CD14-positive monocyte (primary cell): ENCODE data around the gene ETV1. TPM values are rescaled to one million over a fixed set of nuclear protein-coding genes. Genes with fewer than 3 reads are reported as not detected.

ENCODE experiments used
- DNase-seq, 3 donors: peaks; one replicate each; pipeline ENCODE4 v3.0.0-alpha.2; 2011 to 2022
- H2AFZ ChIP-seq: 2 replicates; pipeline ENCODE4 v1.6.0; 2012; ENCODE audit warnings: mild to moderate bottlenecking, low read depth, low read length, inconsistent platforms; ENCODE audit not compliant: insufficient read depth, poor library complexity, severe bottlenecking
- H3K27ac ChIP-seq, 2 donors: 1 replicate in 1 of 2; 2 replicates in 1 of 2; pipeline ENCODE4 v1.5.1; 2012 to 2013; ENCODE audit warnings: low read length in 2 of 2, control low read depth in 1 of 2, inconsistent platforms in 1 of 2, low read depth in 1 of 2, mild to moderate bottlenecking in 1 of 2
- H3K27me3 ChIP-seq, 2 donors: one replicate each; pipeline versions ENCODE4 v1.6.0 to v1.6.1; 2011 to 2013; ENCODE audit warnings: low read length in 2 of 2; ENCODE audit not compliant: control insufficient read depth in 2 of 2, insufficient read depth in 2 of 2
- H3K36me3 ChIP-seq, 2 donors: replicated peaks in 1 of 2; 1 replicate in 1 of 2; 2 replicates in 1 of 2; pipeline versions ENCODE4 v1.5.1 to v1.6.1; 2012 to 2013; ENCODE audit warnings: low read length in 2 of 2, control low read depth in 1 of 2, inconsistent platforms in 1 of 2, mild to moderate bottlenecking in 1 of 2; ENCODE audit not compliant: insufficient read depth in 2 of 2, control insufficient read depth in 1 of 2
- H3K4me1 ChIP-seq, 2 donors: 1 replicate in 1 of 2; 2 replicates in 1 of 2; pipeline versions ENCODE4 v1.5.1 to v1.6.1; 2012 to 2013; ENCODE audit warnings: low read length in 2 of 2, control low read depth in 1 of 2, inconsistent platforms in 1 of 2, mild to moderate bottlenecking in 1 of 2, moderate library complexity in 1 of 2; ENCODE audit not compliant: insufficient read depth in 2 of 2, control insufficient read depth in 1 of 2
- H3K4me2 ChIP-seq: replicated peaks from 2 replicates; pipeline ENCODE3; 2012; ENCODE audit warnings: low read length, moderate library complexity, mild to moderate bottlenecking; ENCODE audit not compliant: poor library complexity, severe bottlenecking; ENCODE audit errors: extremely low read depth
- H3K4me3 ChIP-seq, 3 experiments: fragments of 200-600 bp in 1 of 3; sonication (generic) in 1 of 3; replicated peaks in 1 of 3; 1 replicate in 2 of 3; 2 replicates in 1 of 3; pipeline ENCODE4 v1.5.1; 2011 to 2013; ENCODE audit warnings: low read length in 3 of 3, mild to moderate bottlenecking in 3 of 3, control low read depth in 2 of 3, low read depth in 2 of 3, inconsistent platforms in 1 of 3, moderate library complexity in 1 of 3
- H3K79me2 ChIP-seq: 2 replicates; pipeline ENCODE4 v1.6.0; 2012; ENCODE audit warnings: mild to moderate bottlenecking, control low read depth, inconsistent platforms, low read length, moderate library complexity; ENCODE audit not compliant: insufficient read depth
- H3K9ac ChIP-seq: 2 replicates; pipeline ENCODE4 v1.6.0; 2017; ENCODE audit warnings: low read length, mild to moderate bottlenecking; ENCODE audit not compliant: insufficient read depth, poor library complexity, severe bottlenecking
- H3K9me3 ChIP-seq, 2 donors: replicated peaks in 1 of 2; 1 replicate in 1 of 2; 2 replicates in 1 of 2; pipeline versions ENCODE4 v1.5.1 to v1.6.1; 2012 to 2013; ENCODE audit warnings: low read length in 2 of 2, control low read depth in 1 of 2; ENCODE audit not compliant: control insufficient read depth in 1 of 2, insufficient read depth in 1 of 2
- H4K20me1 ChIP-seq: 2 replicates; pipeline ENCODE4 v1.6.0; 2012; ENCODE audit warnings: mild to moderate bottlenecking, low read length, control low read depth, moderate library complexity; ENCODE audit not compliant: insufficient read depth
- H3K27ac Mint-ChIP-seq, 7 donors: one replicate each; pipeline ENCODE4 v1.8.0; 2020; ENCODE audit warnings: mild to moderate bottlenecking in 7 of 7, mixed read lengths in 7 of 7, moderate library complexity in 6 of 7, inconsistent platforms in 2 of 7
- H3K27me3 Mint-ChIP-seq, 3 donors: one replicate each; pipeline ENCODE4 v1.8.0; 2021 to 2022; ENCODE audit warnings: low read depth in 3 of 3, mild to moderate bottlenecking in 3 of 3, mixed read lengths in 3 of 3, moderate library complexity in 3 of 3, inconsistent platforms in 1 of 3
- H3K36me3 Mint-ChIP-seq, 2 donors: one replicate each; pipeline ENCODE4 v1.8.0; 2020; ENCODE audit warnings: mixed read lengths in 2 of 2, inconsistent platforms in 1 of 2, mild to moderate bottlenecking in 1 of 2
- H3K4me1 Mint-ChIP-seq: one replicate; pipeline ENCODE4 v1.8.0; 2020; ENCODE audit warnings: mild to moderate bottlenecking, mixed read lengths
- H3K4me3 Mint-ChIP-seq, 2 donors: one replicate each; pipeline ENCODE4 v1.8.0; 2020; ENCODE audit warnings: mild to moderate bottlenecking in 2 of 2, mixed read lengths in 2 of 2, moderate library complexity in 1 of 2
- H3K9me3 Mint-ChIP-seq, 7 donors: one replicate each; pipeline ENCODE4 v1.8.0; 2020 to 2022; ENCODE audit warnings: mixed read lengths in 7 of 7, mild to moderate bottlenecking in 6 of 7, moderate library complexity in 6 of 7, inconsistent platforms in 2 of 7
- intact Hi-C, 2 donors: fragments of 100-400 bp; cut with micrococcal nuclease; formaldehyde crosslinking; loops; one replicate each; pipeline versions ENCODE4 v1.15.0 to v1.15.1; 2023
- polyA plus RNA-seq, 3 donors: library from polyadenylated mRNA; depleted of rRNA in 1 of 3; unstranded in 2 of 3; stranded (reverse) in 1 of 3; fragments of 300-500 nt in 2 of 3; fragments of >200 nt in 1 of 3; fragmentation: Illumina TruSeq in 2 of 3; gene quantifications; 1 replicate in 2 of 3; 2 replicates in 1 of 3; pipeline ENCODE4 v1.2.3, GENCODE V29; 2012 to 2021
- TF ChIP-seq, protein P1 (sequence below): fragments of 200-600 bp; IDR thresholded peaks from one replicate; pipeline ENCODE4 v1.8.0; 2022; ENCODE audit warnings: antibody characterized with exemption, mild to moderate bottlenecking

Gene ETV1
- polyA plus RNA-seq, 3 donors = not detected

DNA sequence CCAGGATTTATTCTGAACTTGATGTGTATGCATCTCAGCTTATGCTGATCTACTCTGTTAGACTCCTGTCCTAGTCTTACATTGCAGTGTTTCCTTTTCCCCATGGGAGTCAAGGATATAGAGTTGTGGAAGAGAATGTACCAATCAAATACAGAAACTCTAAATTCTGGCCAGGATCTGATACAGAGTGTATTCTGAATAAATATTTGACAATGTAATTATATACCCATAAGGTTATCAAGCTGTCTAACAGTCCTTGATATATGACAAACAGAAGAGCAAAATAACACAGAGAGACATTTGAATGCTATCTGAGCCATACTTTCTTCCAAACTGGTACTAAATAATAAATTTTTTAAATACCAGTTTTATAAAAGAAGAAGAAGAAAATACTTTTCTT lies 116.8 kb downstream of the ETV1 start:
- H3K27me3 Mint-ChIP-seq = peaks cover 12 to 38% (median 28%) of the 10 kb centered on the region in 3 donors
- intact Hi-C loops = no loop called here
- H3K4me3 Mint-ChIP-seq = no peak overlapping the region
- Histone ChIP-seq H3K9me3 (no peaks in the 10 kb centered on the region), H3K4me3 (no peak overlapping the region), H3K79me2 (no peaks in the 10 kb centered on the region), H4K20me1 (no peaks in the 10 kb centered on the region), H3K27me3 (peaks cover 9 to 11% of the 10 kb centered on the region in 2 donors), H3K4me1 (peaks cover 0 to 8% of the 10 kb centered on the region in 2 donors), H2AFZ (no peak overlapping the region), H3K4me2 (no peak overlapping the region), H3K27ac (no peak overlapping the region), H3K9ac (no peak overlapping the region), H3K36me3 (no peaks in the 10 kb centered on the region)
- TF ChIP-seq, protein P1, sequence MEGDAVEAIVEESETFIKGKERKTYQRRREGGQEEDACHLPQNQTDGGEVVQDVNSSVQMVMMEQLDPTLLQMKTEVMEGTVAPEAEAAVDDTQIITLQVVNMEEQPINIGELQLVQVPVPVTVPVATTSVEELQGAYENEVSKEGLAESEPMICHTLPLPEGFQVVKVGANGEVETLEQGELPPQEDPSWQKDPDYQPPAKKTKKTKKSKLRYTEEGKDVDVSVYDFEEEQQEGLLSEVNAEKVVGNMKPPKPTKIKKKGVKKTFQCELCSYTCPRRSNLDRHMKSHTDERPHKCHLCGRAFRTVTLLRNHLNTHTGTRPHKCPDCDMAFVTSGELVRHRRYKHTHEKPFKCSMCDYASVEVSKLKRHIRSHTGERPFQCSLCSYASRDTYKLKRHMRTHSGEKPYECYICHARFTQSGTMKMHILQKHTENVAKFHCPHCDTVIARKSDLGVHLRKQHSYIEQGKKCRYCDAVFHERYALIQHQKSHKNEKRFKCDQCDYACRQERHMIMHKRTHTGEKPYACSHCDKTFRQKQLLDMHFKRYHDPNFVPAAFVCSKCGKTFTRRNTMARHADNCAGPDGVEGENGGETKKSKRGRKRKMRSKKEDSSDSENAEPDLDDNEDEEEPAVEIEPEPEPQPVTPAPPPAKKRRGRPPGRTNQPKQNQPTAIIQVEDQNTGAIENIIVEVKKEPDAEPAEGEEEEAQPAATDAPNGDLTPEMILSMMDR = no peak
- H3K9me3 Mint-ChIP-seq = peaks cover 0 to 8% (median 1%) of the 10 kb centered on the region in 7 donors
- no peaks in the 10 kb centered on the region for H3K36me3 Mint-ChIP-seq
- H3K4me1 Mint-ChIP-seq = peaks cover 10% of the 10 kb centered on the region
- H3K27ac Mint-ChIP-seq = no peak overlapping the region
- DNase-seq = no peak

DNA sequence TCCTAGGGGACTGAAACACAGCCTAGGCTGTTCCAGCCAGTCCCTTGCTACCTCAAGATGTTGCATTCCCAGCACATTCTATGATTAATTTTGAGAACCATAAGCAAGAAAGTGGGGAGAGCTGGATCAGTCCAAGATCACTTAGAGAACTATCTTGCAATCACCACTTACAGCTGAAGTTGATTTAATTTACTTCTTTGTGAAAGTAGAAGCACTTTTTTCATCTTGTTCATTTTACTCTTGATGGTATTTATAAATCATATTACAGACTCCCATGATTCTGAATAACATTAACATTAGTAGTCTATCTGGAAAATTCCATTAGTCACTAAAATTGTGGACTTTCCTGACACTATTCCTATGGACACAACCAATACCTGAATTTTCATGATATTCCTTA lies 118.5 kb downstream of the ETV1 start:
- no peak for DNase-seq
- Histone ChIP-seq H3K36me3 (no peaks in the 10 kb centered on the region), H3K79me2 (no peaks in the 10 kb centered on the region), H4K20me1 (no peaks in the 10 kb centered on the region), H2AFZ (no peak overlapping the region), H3K9ac (no peak overlapping the region), H3K4me3 (no peak overlapping the region), H3K4me1 (peaks cover 0 to 8% of the 10 kb centered on the region in 2 donors), H3K27me3 (peaks cover 6 to 13% of the 10 kb centered on the region in 2 donors), H3K27ac (no peak overlapping the region), H3K9me3 (no peaks in the 10 kb centered on the region), H3K4me2 (no peak overlapping the region)
- no peak overlapping the region for H3K27ac Mint-ChIP-seq
- peaks cover 10% of the 10 kb centered on the region for H3K4me1 Mint-ChIP-seq
- TF ChIP-seq, protein P1 = no peak
- peaks cover 15 to 32% (median 24%) of the 10 kb centered on the region in 3 donors for H3K27me3 Mint-ChIP-seq
- peak overlapping the region in 1 of 2 donors; percentile 7 for H3K4me3 Mint-ChIP-seq
- H3K9me3 Mint-ChIP-seq = peaks cover 0 to 6% (median 0%) of the 10 kb centered on the region in 7 donors
- intact Hi-C loops = no loop called here
- no peaks in the 10 kb centered on the region for H3K36me3 Mint-ChIP-seq
